ENCODE results near the gene FFAR1.

The FFAR1 gene

DNA sequence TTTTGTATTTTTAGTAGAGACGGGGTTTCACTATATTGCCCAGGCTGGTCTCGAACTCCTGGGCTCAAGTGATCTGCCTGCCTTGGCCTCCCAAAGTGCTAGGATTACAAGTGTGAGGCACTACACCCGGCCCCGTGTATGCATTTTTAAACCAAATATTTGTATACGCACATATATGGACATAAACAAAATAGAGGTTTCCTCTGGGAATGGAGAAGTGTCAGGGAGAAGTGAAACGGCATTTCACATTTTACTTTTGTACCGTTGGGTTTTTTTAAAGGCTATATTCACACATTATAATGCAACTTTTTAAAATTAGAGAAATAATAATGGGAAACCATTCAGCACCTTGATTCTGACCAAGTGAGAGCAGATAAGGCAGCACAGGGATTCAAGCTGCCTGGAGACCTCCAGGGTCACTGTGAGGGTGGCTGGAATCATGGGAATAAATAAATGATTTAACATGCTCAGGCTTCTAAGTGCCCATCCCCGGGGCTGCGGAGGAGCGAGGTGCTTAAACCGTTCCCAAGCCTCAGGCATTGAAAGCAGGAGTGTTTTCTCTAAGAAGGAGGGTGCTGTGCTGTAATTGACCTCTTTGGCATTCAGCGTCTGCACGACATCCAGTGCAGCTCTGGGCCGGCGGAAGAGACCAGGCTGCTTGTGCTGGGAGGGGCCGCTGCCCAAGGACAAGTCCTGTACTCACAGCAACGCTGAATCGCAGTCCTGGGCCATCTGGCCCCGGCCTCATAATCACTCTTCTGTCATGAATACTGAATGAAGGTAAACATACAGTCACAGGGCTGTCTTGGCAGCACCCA lies 47.9 kb downstream of the FFAR1 start:
- Histone ChIP-seq H3K27ac (ENCODE audit: low read depth, low read length) (no peak overlapping the region), H2AFZ (ENCODE audit: low read length, unreplicated experiment) (no peak overlapping the region)

GRCh38 chr19:35396240-35396885 lies 48.7 kb downstream of the FFAR1 start:
- H3K27me3 ChIP-seq (ENCODE audit: insufficient read depth, low read length), result peaks cover 7% of the 10 kb centered on the region
- H2AFZ ChIP-seq (ENCODE audit: low read length, unreplicated experiment), result no peak overlapping the region
- no peaks in the 10 kb centered on the region for H3K36me3 ChIP-seq (ENCODE audit: insufficient read depth, low read length)
- no peak overlapping the region for H3K4me3 ChIP-seq (ENCODE audit: low read depth, low read length)
- H3K79me2 ChIP-seq (ENCODE audit: control insufficient read depth, insufficient read depth, low read length, unreplicated experiment), result no peaks in the 10 kb centered on the region
- no peak overlapping the region for H3K27ac ChIP-seq (ENCODE audit: low read depth, low read length)
- H3K4me1 ChIP-seq (ENCODE audit: control insufficient read depth, insufficient read depth, low read length, unreplicated experiment), result no peaks in the 10 kb centered on the region

More for the DNA sequence above, 47.9 kb downstream of the FFAR1 start:
- Histone ChIP-seq H3K27me3 (ENCODE audit: insufficient read depth, low read length) (peaks cover 11% of the 10 kb centered on the region), H3K4me1 (ENCODE audit: control insufficient read depth, insufficient read depth, low read length, unreplicated experiment) (no peaks in the 10 kb centered on the region), H3K36me3 (ENCODE audit: insufficient read depth, low read length) (no peaks in the 10 kb centered on the region), H3K4me3 (ENCODE audit: low read depth, low read length) (no peak overlapping the region), H3K79me2 (ENCODE audit: control insufficient read depth, insufficient read depth, low read length, unreplicated experiment) (no peaks in the 10 kb centered on the region)

GRCh38 chr19:35397064-35397463 lies 49.4 kb downstream of the FFAR1 start:
- no peaks in the 10 kb centered on the region for H3K79me2 ChIP-seq (ENCODE audit: control insufficient read depth, insufficient read depth, low read length, unreplicated experiment)
- H2AFZ ChIP-seq (ENCODE audit: low read length, unreplicated experiment), result no peak overlapping the region
- no peaks in the 10 kb centered on the region for H3K36me3 ChIP-seq (ENCODE audit: insufficient read depth, low read length)
- H3K27ac ChIP-seq (ENCODE audit: low read depth, low read length), result no peak overlapping the region
- no peak overlapping the region for H3K4me3 ChIP-seq (ENCODE audit: low read depth, low read length)
- H3K4me1 ChIP-seq (ENCODE audit: control insufficient read depth, insufficient read depth, low read length, unreplicated experiment), result no peaks in the 10 kb centered on the region
- peaks cover 7% of the 10 kb centered on the region for H3K27me3 ChIP-seq (ENCODE audit: insufficient read depth, low read length)

Data from ACC112 (cell line).